ENCODE measurements around the gene SPTSSA. TPM values are rescaled to one million over a fixed set of nuclear protein-coding genes. Genes with fewer than 3 reads are reported as not detected.
"Not testable (repeated sequence)": the region's sequence is repeated elsewhere in the genome, so short reads cannot be mapped to it uniquely, and the experiment has no call there.

SPTSSA gene
- total RNA-seq, 2 experiments from 2014 or later, result 11.0 to 12.4 TPM

DNA sequence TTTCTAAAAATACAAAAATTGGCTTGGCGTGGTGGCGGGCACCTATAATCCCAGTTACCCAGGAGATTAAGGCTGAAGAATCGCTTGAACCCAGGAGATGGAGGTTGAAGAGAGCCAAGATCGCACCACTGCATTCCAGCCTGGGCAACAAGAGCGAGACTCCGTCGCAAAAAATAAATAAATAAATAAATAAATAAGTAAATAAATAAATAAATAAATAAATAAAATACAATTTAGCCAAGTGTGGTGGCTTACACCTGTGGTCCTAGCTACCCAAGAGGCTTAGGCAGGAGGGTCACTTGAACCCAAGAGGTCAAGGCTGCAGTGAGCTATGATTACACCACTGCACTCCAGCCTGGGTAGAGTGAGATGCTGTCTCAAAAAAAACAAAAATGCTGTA is 26.5 kb upstream of the SPTSSA start:
- CTCF ChIA-PET, result no interaction called here
- H3K36me3 Mint-ChIP-seq (ENCODE audit: low read depth), result no peaks in the 10 kb centered on the region

DNA sequence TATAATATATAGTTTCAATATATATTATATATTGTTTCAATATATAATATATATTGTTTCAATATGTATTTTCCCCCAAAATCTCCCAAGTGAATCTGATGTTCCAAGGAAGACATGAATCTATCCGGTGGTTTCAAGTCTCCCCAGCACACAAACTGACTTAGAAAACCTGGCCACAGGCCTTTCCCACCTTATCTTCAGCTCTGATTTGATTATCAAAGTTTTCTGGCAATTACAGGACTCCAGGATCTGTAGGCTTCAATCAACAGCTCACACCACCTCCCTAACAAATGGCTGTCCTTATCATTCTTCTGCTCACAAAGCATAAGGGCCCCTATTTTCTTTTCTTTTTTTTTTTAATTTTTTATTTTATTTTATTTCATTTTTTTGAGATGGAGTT is 22.7 kb upstream of the SPTSSA start:
- no peaks in the 10 kb centered on the region for H3K36me3 Mint-ChIP-seq (ENCODE audit: low read depth)
- no peak overlapping the region for H3K27ac Mint-ChIP-seq
- H3K4me1 Mint-ChIP-seq, result no peaks in the 10 kb centered on the region
- no peaks in the 10 kb centered on the region for H3K27me3 Mint-ChIP-seq
- H3K9me3 Mint-ChIP-seq, result no peaks in the 10 kb centered on the region
- ChIA-PET CTCF (no interaction called here), POLR2A (no interaction called here)
- no peak for DNase-seq
- H3K4me3 Mint-ChIP-seq, result no peak overlapping the region

More for the DNA sequence above, 26.5 kb upstream of the SPTSSA start:
- Mint-ChIP-seq H3K4me1 (no peaks in the 10 kb centered on the region), H3K27me3 (no peaks in the 10 kb centered on the region), H3K4me3 (no peak overlapping the region), H3K9me3 (no peaks in the 10 kb centered on the region), H3K27ac (no peak overlapping the region)
- POLR2A ChIA-PET, result no interaction called here
- DNase-seq, result no peak

DNA sequence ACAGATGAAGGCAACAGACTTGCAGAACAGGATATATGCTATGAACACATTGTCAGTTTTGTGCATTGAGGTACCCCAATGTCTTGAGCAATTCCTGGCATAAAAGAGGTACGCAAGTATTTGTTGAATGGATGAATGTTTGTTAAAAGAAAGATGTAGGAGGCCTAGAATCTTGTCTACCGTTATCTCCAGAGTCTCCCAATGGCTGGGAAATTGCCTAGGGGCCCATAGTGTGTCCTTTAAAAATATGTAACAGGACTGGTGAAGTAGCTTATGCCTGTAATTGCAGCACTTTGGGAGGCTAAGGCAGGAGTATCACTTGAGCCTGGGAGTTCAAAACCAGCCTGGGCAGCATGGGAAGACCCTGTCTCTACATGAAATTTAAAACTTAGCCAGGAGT is 20.4 kb upstream of the SPTSSA start:
- CTCF ChIA-PET, result interaction anchor here (1.4 kb wide), 1 partner anchor 17 kb away, joined by 4 read pairs; no protein-coding TSS in a partner anchor
- POLR2A ChIA-PET, result no interaction called here
- no peaks in the 10 kb centered on the region for H3K9me3 Mint-ChIP-seq

GRCh38 chr14:34479694-34480093 is 17.7 kb upstream of the SPTSSA start:
- Mint-ChIP-seq H3K36me3 (ENCODE audit: low read depth) (no peaks in the 10 kb centered on the region), H3K4me1 (no peaks in the 10 kb centered on the region), H3K9me3 (no peaks in the 10 kb centered on the region), H3K4me3 (no peak overlapping the region), H3K27me3 (no peaks in the 10 kb centered on the region), H3K27ac (no peak overlapping the region)
- ChIA-PET CTCF (interaction anchor here (0.6 kb wide), 1 partner anchor 89 kb away, joined by 3 read pairs; no protein-coding TSS in a partner anchor), POLR2A (no interaction called here)
- no peak for DNase-seq

More for the DNA sequence above, 20.4 kb upstream of the SPTSSA start:
- Mint-ChIP-seq H3K27me3 (no peaks in the 10 kb centered on the region), H3K4me1 (no peaks in the 10 kb centered on the region), H3K36me3 (ENCODE audit: low read depth) (no peaks in the 10 kb centered on the region), H3K27ac (no peak overlapping the region), H3K4me3 (no peak overlapping the region)
- DNase-seq, result no peak

DNA sequence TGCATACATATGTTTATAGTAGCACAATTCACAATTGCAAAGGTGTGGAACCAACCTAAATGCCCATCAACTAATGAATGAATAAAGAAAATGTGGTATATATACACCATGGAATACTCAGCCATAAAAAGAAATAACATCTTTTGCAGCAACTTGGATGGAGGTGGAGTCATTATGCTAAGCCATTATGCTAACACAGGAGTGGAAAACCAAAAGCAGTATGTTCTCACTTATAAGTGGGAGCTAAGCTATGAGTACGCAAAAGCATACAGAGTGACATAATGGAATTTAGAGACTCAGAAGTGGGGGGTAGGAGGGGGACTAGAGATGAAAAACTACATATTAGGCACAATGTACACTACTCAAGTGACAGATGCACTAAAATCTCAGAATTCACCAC is 16.2 kb upstream of the SPTSSA start:
- Mint-ChIP-seq H3K4me1 (no peaks in the 10 kb centered on the region), H3K27me3 (no peaks in the 10 kb centered on the region), H3K9me3 (no peaks in the 10 kb centered on the region), H3K36me3 (ENCODE audit: low read depth) (no peaks in the 10 kb centered on the region), H3K4me3 (no peak overlapping the region), H3K27ac (no peak overlapping the region)
- no peak for DNase-seq
- ChIA-PET CTCF (no interaction called here), POLR2A (no interaction called here)

GRCh38 chr14:34476036-34476435 is 14.0 kb upstream of the SPTSSA start:
- H3K9me3 Mint-ChIP-seq, POLR2A ChIA-PET: not testable (repeated sequence)

GRCh38 chr14:34475163-34475562 is 13.1 kb upstream of the SPTSSA start:
- ChIA-PET CTCF (interaction anchor here (0.6 kb wide), 1 partner anchor 8 kb away, joined by 4 read pairs; no protein-coding TSS in a partner anchor), POLR2A (no interaction called here)
- Mint-ChIP-seq H3K27ac (no peak overlapping the region), H3K4me3 (no peak overlapping the region), H3K4me1 (no peaks in the 10 kb centered on the region), H3K27me3 (no peaks in the 10 kb centered on the region), H3K9me3 (no peaks in the 10 kb centered on the region), H3K36me3 (ENCODE audit: low read depth) (no peaks in the 10 kb centered on the region)
- DNase-seq, result no peak

More at GRCh38 chr14:34476036-34476435, 14.0 kb upstream of the SPTSSA start:
- H3K27me3 Mint-ChIP-seq; H3K4me1 Mint-ChIP-seq; H3K36me3 Mint-ChIP-seq (ENCODE audit: low read depth); H3K27ac Mint-ChIP-seq; CTCF ChIA-PET; DNase-seq; H3K4me3 Mint-ChIP-seq: not testable (repeated sequence)

GRCh38 chr14:34474187-34474679 is 12.2 kb upstream of the SPTSSA start:
- Mint-ChIP-seq H3K9me3 (no peaks in the 10 kb centered on the region), H3K36me3 (ENCODE audit: low read depth) (no peaks in the 10 kb centered on the region), H3K27ac (no peak overlapping the region), H3K4me1 (no peaks in the 10 kb centered on the region), H3K4me3 (no peak overlapping the region), H3K27me3 (no peaks in the 10 kb centered on the region)
- ChIA-PET CTCF (interaction anchor here (0.6 kb wide), 1 partner anchor 16 kb away, joined by 5 read pairs; no protein-coding TSS in a partner anchor), POLR2A (no interaction called here)
- DNase-seq, result no peak

- ChIA-PET CTCF (interaction anchor here (1.1 kb wide), 1 partner anchor 111 kb away, joined by 4 read pairs; no protein-coding TSS in a partner anchor), POLR2A (no interaction called here)
- H3K4me1 Mint-ChIP-seq, result peaks cover under 1% of the 10 kb centered on the region
- DNase-seq, result no peak
- no peak overlapping the region for H3K27ac Mint-ChIP-seq
- no peak overlapping the region for H3K4me3 Mint-ChIP-seq
- H3K36me3 Mint-ChIP-seq (ENCODE audit: low read depth), result no peaks in the 10 kb centered on the region
- no peaks in the 10 kb centered on the region for H3K9me3 Mint-ChIP-seq
- no peaks in the 10 kb centered on the region for H3K27me3 Mint-ChIP-seq
Observed at GRCh38 chr14:34472706-34473279, 10.8 kb upstream of the SPTSSA start.

DNA sequence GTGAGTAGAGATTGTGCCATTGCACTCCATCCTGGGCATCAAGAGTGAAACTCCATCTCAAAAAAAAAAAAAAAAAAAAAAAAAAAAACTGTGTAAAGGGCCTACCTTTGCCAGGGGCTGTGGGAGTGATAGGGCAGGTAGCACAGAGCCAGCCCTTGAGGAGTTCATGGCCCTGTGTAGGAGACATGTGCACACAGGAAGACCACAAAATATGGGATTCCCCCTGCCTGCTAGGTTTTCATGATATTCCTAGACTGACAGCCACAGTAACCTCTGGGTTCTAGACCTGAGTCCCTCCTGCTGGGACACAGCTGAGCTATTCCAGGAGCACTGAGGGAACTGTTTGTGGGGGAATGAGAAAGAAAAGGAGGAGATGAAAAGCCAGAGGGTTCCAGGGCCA is 8.3 kb upstream of the SPTSSA start:
- POLR2A ChIA-PET, result no interaction called here
- Mint-ChIP-seq H3K4me1 (peaks cover 2% of the 10 kb centered on the region), H3K4me3 (no peak overlapping the region), H3K27me3 (no peaks in the 10 kb centered on the region), H3K36me3 (ENCODE audit: low read depth) (no peaks in the 10 kb centered on the region), H3K27ac (no peak overlapping the region), H3K9me3 (no peaks in the 10 kb centered on the region)
- CTCF ChIA-PET, result no interaction called here
- DNase-seq, result no peak

- H3K4me3 Mint-ChIP-seq, result no peak overlapping the region
- H3K27me3 Mint-ChIP-seq, result no peaks in the 10 kb centered on the region
- no peaks in the 10 kb centered on the region for H3K9me3 Mint-ChIP-seq
- no peak overlapping the region for H3K27ac Mint-ChIP-seq
- H3K4me1 Mint-ChIP-seq, result peaks cover 7% of the 10 kb centered on the region
- DNase-seq, result no peak
- no peaks in the 10 kb centered on the region for H3K36me3 Mint-ChIP-seq (ENCODE audit: low read depth)
- CTCF ChIA-PET, result no interaction called here
- POLR2A ChIA-PET, result no interaction called here
Observed at GRCh38 chr14:34466691-34467090, 4.7 kb upstream of the SPTSSA start.

- ChIA-PET POLR2A (no interaction called here), CTCF (interaction anchor here (0.6 to 1.2 kb wide), 3 partner anchors 13 to 138 kb away, joined by 3 to 4 read pairs (median 4); no protein-coding TSS in a partner anchor)
Observed at GRCh38 chr14:34465069-34465859, 3.2 kb upstream of the SPTSSA start.

GRCh38 chr14:34463598-34463961 is 1.5 kb upstream of the SPTSSA start:
- no peak for DNase-seq
- no peak overlapping the region for H3K4me3 Mint-ChIP-seq
- H3K27me3 Mint-ChIP-seq, result no peaks in the 10 kb centered on the region
- H3K9me3 Mint-ChIP-seq, result no peaks in the 10 kb centered on the region
- ChIA-PET POLR2A (no interaction called here), CTCF (no interaction called here)
- peaks cover 24% of the 10 kb centered on the region for H3K4me1 Mint-ChIP-seq
- no peaks in the 10 kb centered on the region for H3K36me3 Mint-ChIP-seq (ENCODE audit: low read depth)
- H3K27ac Mint-ChIP-seq, result no peak overlapping the region

More at GRCh38 chr14:34465069-34465859, 3.2 kb upstream of the SPTSSA start:
- Mint-ChIP-seq H3K27ac (no peak overlapping the region), H3K27me3 (no peaks in the 10 kb centered on the region), H3K9me3 (no peaks in the 10 kb centered on the region), H3K4me3 (no peak overlapping the region), H3K36me3 (ENCODE audit: low read depth) (no peaks in the 10 kb centered on the region), H3K4me1 (peaks cover 20% of the 10 kb centered on the region)
- no peak for DNase-seq

All from activated CD4-positive, alpha-beta T cell treated with anti-CD3 and anti-CD28 coated beads, Interleukin-2, amount 10 ng/mL, durations not matched to agents 7 days and 5 days (primary cell).